Activated B cell treated with CpG ODN at 0.5 μM for 24 hours (primary cell): ENCODE results near the gene SERPINB2. TPM values are rescaled to one million over a fixed set of nuclear protein-coding genes. Genes with fewer than 3 reads are reported as not detected.

Experiments
- ATAC-seq: fragments of 200-7000 bp; cut with Tn5 transposase; one replicate; pipeline ENCODE4 v1.10.0; 2021; ENCODE audit warnings: low read depth, mild to moderate bottlenecking, moderate library complexity
- CTCF ChIA-PET: fragments of 350-600 bp; sonication (Branson Sonifier 250); formaldehyde crosslinking; loops from one replicate; lab custom pipeline; 2021; ENCODE audit warnings: antibody characterized with exemption; lab: Charles Lee
- POLR2A ChIA-PET: fragments of 350-600 bp; sonication (Branson Sonifier 250); formaldehyde crosslinking; loops from one replicate; lab custom pipeline; 2021; ENCODE audit warnings: antibody characterized with exemption; lab: Charles Lee
- DNase-seq: peaks from one replicate; pipeline ENCODE4 v3.0.0; 2022
- H3K27ac Mint-ChIP-seq: one replicate; pipeline ENCODE4 v1.8.0; 2020; ENCODE audit warnings: mixed read lengths
- H3K27me3 Mint-ChIP-seq: one replicate; pipeline ENCODE4 v1.8.0; 2021; ENCODE audit warnings: mixed read lengths
- H3K36me3 Mint-ChIP-seq: one replicate; pipeline ENCODE4 v1.8.0; 2021; ENCODE audit warnings: low read depth, mixed read lengths
- H3K4me1 Mint-ChIP-seq: one replicate; pipeline ENCODE4 v1.8.0; 2021; ENCODE audit warnings: mixed read lengths
- H3K4me3 Mint-ChIP-seq: one replicate; pipeline ENCODE4 v1.8.0; 2020; ENCODE audit warnings: mild to moderate bottlenecking, mixed read lengths
- H3K9me3 Mint-ChIP-seq: one replicate; pipeline ENCODE4 v1.8.0; 2020; ENCODE audit warnings: mixed read lengths
- CTCF ChIP-seq: fragments of 200-600 bp; IDR thresholded peaks from one replicate; pipeline ENCODE4 v1.8.0; 2022; ENCODE audit warnings: antibody characterized with exemption, mild to moderate bottlenecking
- intact Hi-C: fragments of 100-400 bp; cut with micrococcal nuclease; formaldehyde crosslinking; loops from one replicate; pipeline ENCODE4 v1.15.1; 2024
- total RNA-seq: library from RNA; stranded (reverse); gene quantifications from 2 replicates; pipeline ENCODE4 v1.2.3, GENCODE V29; 2022

SERPINB2 gene
- total RNA-seq, 1 donor from 2014 or later = 0.33 TPM

- DNase-seq (no peak), ATAC-seq (no peak)
- intact Hi-C loops = no loop called here
- Mint-ChIP-seq H3K27me3 (no peaks in the 10 kb centered on the region), H3K4me1 (peaks cover 8% of the 10 kb centered on the region), H3K4me3 (no peak overlapping the region), H3K27ac (no peak overlapping the region), H3K9me3 (no peaks in the 10 kb centered on the region), H3K36me3 (no peaks in the 10 kb centered on the region)
- ChIA-PET POLR2A (no interaction called here), CTCF (interaction anchor here (0.6 kb wide), 1 partner anchor 32 kb away, joined by 3 read pairs; no protein-coding TSS in a partner anchor)
- TF ChIP-seq CTCF = no peak
Measured at GRCh38 chr18:63903851-63904570, 16.5 kb downstream of the SERPINB2 start.

GRCh38 chr18:63904694-63905093 lies 17.2 kb downstream of the SERPINB2 start:
- no peaks in the 10 kb centered on the region for H3K9me3 Mint-ChIP-seq
- ChIA-PET POLR2A (no interaction called here), CTCF (interaction anchor here (0.6 kb wide), 1 partner anchor 31 kb away, joined by 3 read pairs; no protein-coding TSS in a partner anchor)
- no peak for DNase-seq
- H3K27me3 Mint-ChIP-seq = no peaks in the 10 kb centered on the region
- H3K4me3 Mint-ChIP-seq = no peak overlapping the region
- H3K27ac Mint-ChIP-seq = no peak overlapping the region
- peaks cover 8% of the 10 kb centered on the region for H3K4me1 Mint-ChIP-seq
- no peaks in the 10 kb centered on the region for H3K36me3 Mint-ChIP-seq
- no peak for TF ChIP-seq CTCF
- intact Hi-C loops = no loop called here
- no peak for ATAC-seq

- ChIA-PET CTCF (no interaction called here), POLR2A (no interaction called here)
- no peak for ATAC-seq
- Mint-ChIP-seq H3K4me3 (no peak overlapping the region), H3K9me3 (no peaks in the 10 kb centered on the region), H3K4me1 (peaks cover 8% of the 10 kb centered on the region), H3K27ac (no peak overlapping the region), H3K36me3 (no peaks in the 10 kb centered on the region), H3K27me3 (no peaks in the 10 kb centered on the region)
- intact Hi-C loops = no loop called here
- no peak for DNase-seq
- TF ChIP-seq CTCF = no peak
Measured at GRCh38 chr18:63905361-63905760, 17.9 kb downstream of the SERPINB2 start.

GRCh38 chr18:63906056-63906455 lies 18.6 kb downstream of the SERPINB2 start:
- ATAC-seq (no peak), DNase-seq (no peak)
- H3K27me3 Mint-ChIP-seq = no peaks in the 10 kb centered on the region
- no peak overlapping the region for H3K27ac Mint-ChIP-seq
- TF ChIP-seq CTCF = no peak
- H3K4me3 Mint-ChIP-seq = no peak overlapping the region
- no peaks in the 10 kb centered on the region for H3K36me3 Mint-ChIP-seq
- H3K9me3 Mint-ChIP-seq = no peaks in the 10 kb centered on the region
- ChIA-PET CTCF (no interaction called here), POLR2A (no interaction called here)
- peaks cover 8% of the 10 kb centered on the region for H3K4me1 Mint-ChIP-seq
- intact Hi-C loops = no loop called here

GRCh38 chr18:63907664-63908063 lies 20.2 kb downstream of the SERPINB2 start, which contains the start of gene SERPINB10:
Gene SERPINB10 (plus strand): TSS chr18:63907958. CDS start chr18:63915511, 7,553 bp downstream.
- no peak within 1 kb of the TSS for H3K27ac Mint-ChIP-seq
- ATAC-seq = no peak
- no peak for TF ChIP-seq CTCF
- no peak within 1 kb of the TSS for H3K4me3 Mint-ChIP-seq
- ChIA-PET CTCF (no interaction called here), POLR2A (no interaction called here)
- H3K4me1 Mint-ChIP-seq = peaks cover 8% of the 10 kb centered on the region
- H3K27me3 Mint-ChIP-seq = no peaks in the 10 kb centered on the region
- no peak for DNase-seq
- intact Hi-C loops = no loop called here
- no peaks in the 10 kb centered on the region for H3K9me3 Mint-ChIP-seq
- H3K36me3 Mint-ChIP-seq = no peaks in the 10 kb centered on the region
